HEK293 (cell line): ENCODE results near the gene MRPS11.

Experiments used
- CTCF ChIA-PET: fragments of 350-600 bp; formaldehyde crosslinking; extraction: SDS; loops from one replicate; lab custom pipeline; 2021; ENCODE audit warnings: antibody characterized with exemption; lab: Yijun Ruan, JAX
- POLR2A ChIA-PET: fragments of 300-600 bp; formaldehyde crosslinking; extraction: SDS; loops from one replicate; lab custom pipeline; 2020; ENCODE audit warnings: antibody characterized with exemption, inconsistent platforms; lab: Yijun Ruan, JAX
- H3K27ac ChIP-seq: fragments of 200-500 bp; sonication (Bioruptor generic); 2 replicates; pipeline ENCODE4 v1.5.1; 2014; ENCODE audit warnings: low read depth, low read length, control low read depth, inconsistent platforms; ENCODE audit errors: extremely low read depth
- H3K36me3 ChIP-seq, 2 experiments: fragments of 200-500 bp in 1 of 2; sonication (Bioruptor generic) in 1 of 2; 1 replicate in 1 of 2; 2 replicates in 1 of 2; pipeline ENCODE4 v1.5.1; 2014 to 2017; ENCODE audit warnings: inconsistent platforms in 2 of 2, low read length in 2 of 2; ENCODE audit not compliant: control insufficient read depth in 2 of 2, insufficient read depth in 1 of 2
- H3K4me1 ChIP-seq: fragments of 200-500 bp; sonication (Bioruptor generic); 2 replicates; pipeline ENCODE4 v1.5.1; 2014; ENCODE audit warnings: mild to moderate bottlenecking, low read length, inconsistent platforms; ENCODE audit not compliant: control insufficient read depth, insufficient read depth
- H3K4me3 ChIP-seq: 2 replicates; pipeline ENCODE4 v1.5.1; 2011; ENCODE audit warnings: low read depth, mild to moderate bottlenecking, control low read depth, low read length, moderate library complexity
- H3K9me3 ChIP-seq: fragments of 200-500 bp; sonication (Bioruptor generic); 2 replicates; pipeline ENCODE4 v1.5.1; 2014; ENCODE audit warnings: low read depth, low read length, inconsistent platforms; ENCODE audit not compliant: control insufficient read depth, insufficient read depth
- EGR2 ChIP-seq: fragments of 450-650 bp; formaldehyde crosslinking; IDR thresholded peaks from 2 replicates; pipeline ENCODE4 v1.5.1; 2016; ENCODE audit warnings: low read depth, missing biosample characterization, missing genetic modification characterization
- GFI1B ChIP-seq: fragments of 450-650 bp; formaldehyde crosslinking; IDR thresholded peaks from 2 replicates; pipeline ENCODE4 v1.5.1; 2016; ENCODE audit warnings: missing biosample characterization, missing genetic modification characterization
- GLI4 ChIP-seq: fragments of 450-650 bp; formaldehyde crosslinking; IDR thresholded peaks from 2 replicates; pipeline ENCODE4 v1.5.1; 2016; ENCODE audit warnings: missing biosample characterization, missing genetic modification characterization
- HOXA7 ChIP-seq: sonication (generic); formaldehyde crosslinking; IDR thresholded peaks from 2 replicates; pipeline ENCODE4 v1.8.1; 2022; ENCODE audit warnings: missing genetic modification reagents, borderline replicate concordance
- HOXC10 ChIP-seq: sonication (generic); formaldehyde crosslinking; IDR thresholded peaks from 2 replicates; pipeline ENCODE4 v1.8.1; 2023; ENCODE audit warnings: mild to moderate bottlenecking, missing genetic modification reagents
- RBAK ChIP-seq: fragments of 450-650 bp; formaldehyde crosslinking; IDR thresholded peaks from 2 replicates; pipeline ENCODE4 v1.5.1; 2016; ENCODE audit warnings: missing biosample characterization, missing genetic modification characterization
- SALL2 ChIP-seq: fragments of 450-650 bp; formaldehyde crosslinking; IDR thresholded peaks from 2 replicates; pipeline ENCODE4 v1.5.0; 2017; ENCODE audit warnings: missing biosample characterization, mild to moderate bottlenecking, missing genetic modification characterization, borderline replicate concordance
- SCRT1 ChIP-seq: fragments of 450-650 bp; formaldehyde crosslinking; IDR thresholded peaks from 2 replicates; pipeline ENCODE4 v1.5.1; 2016; ENCODE audit warnings: missing biosample characterization, missing genetic modification characterization, borderline replicate concordance
- SP7 ChIP-seq: fragments of 450-650 bp; formaldehyde crosslinking; IDR thresholded peaks from 2 replicates; pipeline ENCODE4 v1.5.1; 2016; ENCODE audit warnings: missing biosample characterization, missing genetic modification characterization
- ZBTB20 ChIP-seq: fragments of 450-650 bp; formaldehyde crosslinking; IDR thresholded peaks from 2 replicates; pipeline ENCODE4 v1.5.1; 2016; ENCODE audit warnings: missing biosample characterization, missing genetic modification characterization
- ZFP3 ChIP-seq: fragments of 450-650 bp; formaldehyde crosslinking; IDR thresholded peaks from 2 replicates; pipeline ENCODE4 v1.5.1; 2016; ENCODE audit warnings: low read depth, missing biosample characterization, missing genetic modification characterization
- ZIC2 ChIP-seq: fragments of 450-650 bp; formaldehyde crosslinking; IDR thresholded peaks from 2 replicates; pipeline ENCODE4 v1.5.1; 2016; ENCODE audit warnings: missing biosample characterization, missing genetic modification characterization
- ZNF16 ChIP-seq: fragments of 450-650 bp; formaldehyde crosslinking; IDR thresholded peaks from 2 replicates; pipeline ENCODE4 v1.5.1; 2016; ENCODE audit warnings: low read depth, missing biosample characterization, missing genetic modification characterization
- ZNF266 ChIP-seq: fragments of 450-650 bp; formaldehyde crosslinking; IDR thresholded peaks from 2 replicates; pipeline ENCODE4 v1.5.1; 2016; ENCODE audit warnings: missing biosample characterization, missing genetic modification characterization, low read depth
- ZNF335 ChIP-seq: fragments of 450-650 bp; formaldehyde crosslinking; conservative IDR thresholded peaks from 2 replicates; pipeline ENCODE4 v1.5.1; 2016; ENCODE audit warnings: missing biosample characterization, missing genetic modification characterization
- ZNF48 ChIP-seq: fragments of 450-650 bp; formaldehyde crosslinking; IDR thresholded peaks from 2 replicates; pipeline ENCODE4 v1.5.1; 2016; ENCODE audit warnings: missing biosample characterization, missing genetic modification characterization
- ZNF521 ChIP-seq: fragments of 450-650 bp; formaldehyde crosslinking; IDR thresholded peaks from 2 replicates; pipeline ENCODE4 v1.5.1; 2017; ENCODE audit warnings: missing biosample characterization, mild to moderate bottlenecking, missing genetic modification characterization
- ZNF530 ChIP-seq: fragments of 450-650 bp; formaldehyde crosslinking; IDR thresholded peaks from 2 replicates; pipeline ENCODE4 v1.5.1; 2016; ENCODE audit warnings: low read depth, missing biosample characterization, missing genetic modification characterization
- ZNF561 ChIP-seq: fragments of 450-650 bp; IDR thresholded peaks from 2 replicates; pipeline ENCODE4 v1.5.1; 2018; ENCODE audit warnings: missing biosample characterization, missing genetic modification characterization, borderline replicate concordance
- ZNF571 ChIP-seq: fragments of 450-650 bp; formaldehyde crosslinking; IDR thresholded peaks from 2 replicates; pipeline ENCODE4 v1.5.0; 2017; ENCODE audit warnings: missing biosample characterization, missing genetic modification characterization
- ZNF621 ChIP-seq: fragments of 450-650 bp; formaldehyde crosslinking; IDR thresholded peaks from 2 replicates; pipeline ENCODE4 v1.5.1; 2017; ENCODE audit warnings: missing biosample characterization, missing genetic modification characterization
- ZNF660 ChIP-seq: fragments of 450-650 bp; IDR thresholded peaks from 2 replicates; pipeline ENCODE4 v1.5.1; 2018; ENCODE audit warnings: missing biosample characterization, mild to moderate bottlenecking, missing genetic modification characterization
- ZNF670 ChIP-seq: fragments of 450-650 bp; formaldehyde crosslinking; IDR thresholded peaks from 2 replicates; pipeline ENCODE4 v1.5.1; 2016; ENCODE audit warnings: missing biosample characterization, missing genetic modification characterization, low read depth
- ZNF791 ChIP-seq: fragments of 450-650 bp; formaldehyde crosslinking; IDR thresholded peaks from 2 replicates; pipeline ENCODE4 v1.5.1; 2016; ENCODE audit warnings: missing biosample characterization, missing genetic modification characterization
- TF ChIP-seq, protein P1 (sequence below): fragments of 450-650 bp; formaldehyde crosslinking; IDR thresholded peaks from 2 replicates; pipeline ENCODE4 v1.5.1; 2016; ENCODE audit warnings: missing biosample characterization, missing genetic modification characterization
- TF ChIP-seq, protein P2 (sequence below): fragments of 450-650 bp; formaldehyde crosslinking; IDR thresholded peaks from 2 replicates; pipeline ENCODE4 v1.5.1; 2016; ENCODE audit warnings: missing biosample characterization, missing genetic modification characterization
- TF ChIP-seq, protein P3 (sequence below): fragments of 450-650 bp; formaldehyde crosslinking; IDR thresholded peaks from 2 replicates; pipeline ENCODE4 v1.5.1; 2016; ENCODE audit warnings: missing biosample characterization, missing genetic modification characterization
- TF ChIP-seq, protein P4 (sequence below): fragments of 450-650 bp; formaldehyde crosslinking; IDR thresholded peaks from 2 replicates; pipeline ENCODE4 v1.5.1; 2016; ENCODE audit warnings: missing biosample characterization, missing genetic modification characterization

The MRPS11 gene

DNA sequence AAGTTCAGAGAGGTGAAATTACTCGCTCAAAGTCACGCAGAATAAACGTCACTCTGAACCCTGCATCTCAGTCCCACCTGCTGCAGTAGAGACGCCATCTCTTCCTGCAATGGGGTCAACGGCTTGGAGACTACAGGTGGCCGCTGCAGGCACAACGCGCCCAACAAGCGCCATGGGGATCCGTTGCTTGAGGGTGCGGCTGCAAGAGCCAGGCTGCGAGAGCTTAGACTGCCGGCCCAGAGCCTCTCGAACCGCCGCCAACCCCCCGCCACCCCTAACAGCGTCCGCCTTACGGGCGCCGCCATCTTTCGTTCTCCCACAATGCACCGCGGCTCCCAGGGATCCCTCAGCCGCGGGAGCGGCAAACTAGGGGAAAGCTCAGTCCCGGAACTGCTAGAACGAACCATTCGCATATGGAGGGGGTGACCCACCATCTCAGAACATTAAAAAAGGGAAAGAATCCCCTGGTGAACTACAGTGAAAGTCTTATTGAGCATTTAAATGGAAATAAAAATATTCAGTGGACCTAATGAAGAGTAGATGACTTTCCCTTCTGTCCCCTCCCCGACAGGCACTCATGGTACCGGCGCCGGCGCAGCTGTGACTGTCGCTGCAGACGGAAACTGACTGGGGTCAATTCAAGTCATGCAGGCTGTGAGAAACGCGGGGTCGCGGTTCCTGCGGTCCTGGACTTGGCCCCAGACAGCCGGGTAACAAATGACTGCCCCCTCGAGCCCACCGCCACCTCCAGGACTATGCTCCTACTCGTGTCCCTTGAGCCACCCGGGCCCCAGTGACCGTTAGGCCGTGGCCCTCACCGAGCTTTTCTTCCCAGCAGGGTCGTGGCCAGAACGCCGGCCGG is at the start of gene MRPS11, which contains the start of gene MRPL46:
Gene MRPS11, plus strand, starts transcription at position 636 of the 862 bp plus-strand sequence. Its CDS starts 10 bp downstream, at position 646.
Gene MRPL46, minus strand, starts transcription at position 316 of the 862 bp plus-strand sequence. Its CDS starts 11 bp downstream, at position 305.
- ChIA-PET CTCF (interaction anchor here (0.6 to 3.5 kb wide), 9 partner anchors 12 to 924 kb away, joined by 3 to 22 read pairs (median 4); no protein-coding TSS in a partner anchor), POLR2A (interaction anchor here (0.5 to 2.7 kb wide), 18 partner anchors 11 to 777 kb away, joined by 3 to 19 read pairs (median 4); partner anchors contain the start of genes AEN and ISG20)
- H3K36me3 ChIP-seq: peaks cover 31 to 68% of the 10 kb centered on the region in 2 experiments
- TF ChIP-seq ZNF16 (0 out of 2 replicates have a peak, but pooled peaks have one; percentile 16), ZNF48 (tag by site-specific recombination) (no peak), EGR2 (no peak), ZNF561 (tag by site-specific recombination) (peak; percentile 77; the same call in 1 of the 2 replicates), ZFP3 (no peak), ZNF335 (tag by site-specific recombination) (peak; percentile 95), ZBTB20 (tag by site-specific recombination) (peak; percentile 88), ZNF621 (tag by site-specific recombination) (no peak), GFI1B (tag by site-specific recombination) (no peak), HOXC10 (CRISPR knock-in tag) (no peak), HOXA7 (CRISPR knock-in tag) (no peak), SCRT1 (tag by site-specific recombination) (peak; percentile 97), ZNF660 (peak; percentile 89), ZNF571 (tag by site-specific recombination) (no peak), ZNF266 (no peak), ZNF791 (tag by site-specific recombination) (no peak), SP7 (tag by site-specific recombination) (peak; percentile 69), ZIC2 (tag by site-specific recombination) (no peak), ZNF670 (tag by site-specific recombination) (no peak), RBAK (tag by site-specific recombination) (no peak), ZNF530 (tag by site-specific recombination) (no peak), GLI4 (tag by site-specific recombination) (0 out of 2 replicates have a peak, but pooled peaks have one; percentile 39), SALL2 (tag by site-specific recombination) (no peak), ZNF521 (tag by site-specific recombination) (no peak)
- TF ChIP-seq, protein P1, sequence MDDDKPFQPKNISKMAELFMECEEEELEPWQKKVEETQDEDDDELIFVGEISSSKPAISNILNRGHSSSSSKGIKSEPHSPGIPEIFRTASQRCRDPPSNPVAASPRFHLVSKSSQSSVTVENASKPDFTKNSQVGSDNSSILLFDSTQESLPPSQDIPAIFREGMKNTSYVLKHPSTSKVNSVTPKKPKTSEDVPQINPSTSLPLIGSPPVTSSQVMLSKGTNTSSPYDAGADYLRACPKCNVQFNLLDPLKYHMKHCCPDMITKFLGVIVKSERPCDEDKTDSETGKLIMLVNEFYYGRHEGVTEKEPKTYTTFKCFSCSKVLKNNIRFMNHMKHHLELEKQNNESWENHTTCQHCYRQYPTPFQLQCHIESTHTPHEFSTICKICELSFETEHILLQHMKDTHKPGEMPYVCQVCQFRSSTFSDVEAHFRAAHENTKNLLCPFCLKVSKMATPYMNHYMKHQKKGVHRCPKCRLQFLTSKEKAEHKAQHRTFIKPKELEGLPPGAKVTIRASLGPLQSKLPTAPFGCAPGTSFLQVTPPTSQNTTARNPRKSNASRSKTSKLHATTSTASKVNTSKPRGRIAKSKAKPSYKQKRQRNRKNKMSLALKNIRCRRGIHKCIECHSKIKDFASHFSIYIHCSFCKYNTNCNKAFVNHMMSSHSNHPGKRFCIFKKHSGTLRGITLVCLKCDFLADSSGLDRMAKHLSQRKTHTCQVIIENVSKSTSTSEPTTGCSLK: no peak
- TF ChIP-seq, protein P2, sequence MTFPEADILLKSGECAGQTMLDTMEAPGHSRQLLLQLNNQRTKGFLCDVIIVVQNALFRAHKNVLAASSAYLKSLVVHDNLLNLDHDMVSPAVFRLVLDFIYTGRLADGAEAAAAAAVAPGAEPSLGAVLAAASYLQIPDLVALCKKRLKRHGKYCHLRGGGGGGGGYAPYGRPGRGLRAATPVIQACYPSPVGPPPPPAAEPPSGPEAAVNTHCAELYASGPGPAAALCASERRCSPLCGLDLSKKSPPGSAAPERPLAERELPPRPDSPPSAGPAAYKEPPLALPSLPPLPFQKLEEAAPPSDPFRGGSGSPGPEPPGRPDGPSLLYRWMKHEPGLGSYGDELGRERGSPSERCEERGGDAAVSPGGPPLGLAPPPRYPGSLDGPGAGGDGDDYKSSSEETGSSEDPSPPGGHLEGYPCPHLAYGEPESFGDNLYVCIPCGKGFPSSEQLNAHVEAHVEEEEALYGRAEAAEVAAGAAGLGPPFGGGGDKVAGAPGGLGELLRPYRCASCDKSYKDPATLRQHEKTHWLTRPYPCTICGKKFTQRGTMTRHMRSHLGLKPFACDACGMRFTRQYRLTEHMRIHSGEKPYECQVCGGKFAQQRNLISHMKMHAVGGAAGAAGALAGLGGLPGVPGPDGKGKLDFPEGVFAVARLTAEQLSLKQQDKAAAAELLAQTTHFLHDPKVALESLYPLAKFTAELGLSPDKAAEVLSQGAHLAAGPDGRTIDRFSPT (tag by site-specific recombination): no peak
- TF ChIP-seq, protein P3, sequence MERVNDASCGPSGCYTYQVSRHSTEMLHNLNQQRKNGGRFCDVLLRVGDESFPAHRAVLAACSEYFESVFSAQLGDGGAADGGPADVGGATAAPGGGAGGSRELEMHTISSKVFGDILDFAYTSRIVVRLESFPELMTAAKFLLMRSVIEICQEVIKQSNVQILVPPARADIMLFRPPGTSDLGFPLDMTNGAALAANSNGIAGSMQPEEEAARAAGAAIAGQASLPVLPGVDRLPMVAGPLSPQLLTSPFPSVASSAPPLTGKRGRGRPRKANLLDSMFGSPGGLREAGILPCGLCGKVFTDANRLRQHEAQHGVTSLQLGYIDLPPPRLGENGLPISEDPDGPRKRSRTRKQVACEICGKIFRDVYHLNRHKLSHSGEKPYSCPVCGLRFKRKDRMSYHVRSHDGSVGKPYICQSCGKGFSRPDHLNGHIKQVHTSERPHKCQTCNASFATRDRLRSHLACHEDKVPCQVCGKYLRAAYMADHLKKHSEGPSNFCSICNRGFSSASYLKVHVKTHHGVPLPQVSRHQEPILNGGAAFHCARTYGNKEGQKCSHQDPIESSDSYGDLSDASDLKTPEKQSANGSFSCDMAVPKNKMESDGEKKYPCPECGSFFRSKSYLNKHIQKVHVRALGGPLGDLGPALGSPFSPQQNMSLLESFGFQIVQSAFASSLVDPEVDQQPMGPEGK (tag by site-specific recombination): 0 out of 2 replicates have a peak, but pooled peaks have one; percentile 19
- TF ChIP-seq, protein P4, sequence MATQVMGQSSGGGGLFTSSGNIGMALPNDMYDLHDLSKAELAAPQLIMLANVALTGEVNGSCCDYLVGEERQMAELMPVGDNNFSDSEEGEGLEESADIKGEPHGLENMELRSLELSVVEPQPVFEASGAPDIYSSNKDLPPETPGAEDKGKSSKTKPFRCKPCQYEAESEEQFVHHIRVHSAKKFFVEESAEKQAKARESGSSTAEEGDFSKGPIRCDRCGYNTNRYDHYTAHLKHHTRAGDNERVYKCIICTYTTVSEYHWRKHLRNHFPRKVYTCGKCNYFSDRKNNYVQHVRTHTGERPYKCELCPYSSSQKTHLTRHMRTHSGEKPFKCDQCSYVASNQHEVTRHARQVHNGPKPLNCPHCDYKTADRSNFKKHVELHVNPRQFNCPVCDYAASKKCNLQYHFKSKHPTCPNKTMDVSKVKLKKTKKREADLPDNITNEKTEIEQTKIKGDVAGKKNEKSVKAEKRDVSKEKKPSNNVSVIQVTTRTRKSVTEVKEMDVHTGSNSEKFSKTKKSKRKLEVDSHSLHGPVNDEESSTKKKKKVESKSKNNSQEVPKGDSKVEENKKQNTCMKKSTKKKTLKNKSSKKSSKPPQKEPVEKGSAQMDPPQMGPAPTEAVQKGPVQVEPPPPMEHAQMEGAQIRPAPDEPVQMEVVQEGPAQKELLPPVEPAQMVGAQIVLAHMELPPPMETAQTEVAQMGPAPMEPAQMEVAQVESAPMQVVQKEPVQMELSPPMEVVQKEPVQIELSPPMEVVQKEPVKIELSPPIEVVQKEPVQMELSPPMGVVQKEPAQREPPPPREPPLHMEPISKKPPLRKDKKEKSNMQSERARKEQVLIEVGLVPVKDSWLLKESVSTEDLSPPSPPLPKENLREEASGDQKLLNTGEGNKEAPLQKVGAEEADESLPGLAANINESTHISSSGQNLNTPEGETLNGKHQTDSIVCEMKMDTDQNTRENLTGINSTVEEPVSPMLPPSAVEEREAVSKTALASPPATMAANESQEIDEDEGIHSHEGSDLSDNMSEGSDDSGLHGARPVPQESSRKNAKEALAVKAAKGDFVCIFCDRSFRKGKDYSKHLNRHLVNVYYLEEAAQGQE (tag by site-specific recombination): peak; percentile 10; the same call in 1 of the 2 replicates

More for the DNA sequence above, at the start of gene MRPS11, which contains the start of gene MRPL46:
- H3K4me1 ChIP-seq: peaks cover 4% of the 10 kb centered on the region; the same call in 1 of the 2 replicates
- peak within 1 kb of the TSS; percentile 83 for H3K27ac ChIP-seq
- H3K4me3 ChIP-seq: peak within 1 kb of the TSS; percentile 96
- H3K9me3 ChIP-seq: no peaks in the 10 kb centered on the region
